ENCODE measurements around the gene SKI.
"Not testable (repeated sequence)": the region's sequence is repeated elsewhere in the genome, so short reads cannot be mapped to it uniquely, and the experiment has no call there.

Gene SKI

DNA sequence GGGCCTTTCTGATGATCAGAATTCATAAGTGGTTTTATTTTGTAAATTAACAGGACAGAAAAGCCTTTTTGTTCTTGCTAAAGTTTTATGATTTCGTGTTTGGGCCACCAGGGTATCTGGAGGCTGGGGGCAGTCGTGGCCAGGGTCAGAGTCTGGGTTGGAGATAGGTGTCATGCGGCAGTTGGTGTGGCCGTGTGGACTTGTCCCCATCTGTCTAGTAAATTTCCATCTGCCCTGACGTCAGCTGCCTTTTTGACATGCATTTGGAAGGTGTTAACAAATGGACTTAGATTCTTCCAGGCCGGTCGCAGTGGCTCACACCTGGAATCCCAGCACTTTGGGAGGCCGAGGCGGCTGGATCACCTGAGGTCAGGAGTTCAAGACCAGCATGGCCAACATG is 56.8 kb downstream of the SKI start:
- H3K27ac Mint-ChIP-seq: no peak overlapping the region
- no peak overlapping the region for H3K4me3 Mint-ChIP-seq
- no peaks in the 10 kb centered on the region for H3K9me3 Mint-ChIP-seq
- peaks cover 12% of the 10 kb centered on the region for H3K36me3 Mint-ChIP-seq (ENCODE audit: low read depth)
- H3K4me1 Mint-ChIP-seq (ENCODE audit: low read depth): peaks cover 20% of the 10 kb centered on the region
- H3K27me3 Mint-ChIP-seq (ENCODE audit: low read depth): no peaks in the 10 kb centered on the region

DNA sequence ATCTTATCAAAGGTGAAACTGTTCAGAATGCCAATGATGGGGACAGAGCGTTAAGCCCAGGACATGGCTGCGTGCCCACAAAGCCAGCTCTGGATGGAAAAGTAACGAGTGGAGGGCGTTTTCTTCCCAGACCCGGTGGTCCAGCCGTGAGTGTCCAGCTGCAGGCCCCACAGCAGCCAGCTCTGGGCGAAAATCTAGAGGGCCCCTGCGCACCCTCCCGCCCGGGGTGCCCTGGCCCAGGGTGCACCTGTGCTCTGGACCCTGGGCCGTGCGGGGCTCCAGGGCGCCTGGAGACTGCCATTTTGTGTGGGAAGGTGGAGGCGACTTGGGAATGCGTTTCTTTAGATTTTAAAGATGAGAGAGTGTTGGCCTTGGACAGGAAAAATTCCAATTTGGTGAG is 58.8 kb downstream of the SKI start:
- Mint-ChIP-seq H3K27ac (peak overlapping the region; percentile 41), H3K4me1 (ENCODE audit: low read depth) (peaks cover 36% of the 10 kb centered on the region), H3K27me3 (ENCODE audit: low read depth) (no peaks in the 10 kb centered on the region), H3K4me3 (no peak overlapping the region), H3K9me3 (no peaks in the 10 kb centered on the region), H3K36me3 (ENCODE audit: low read depth) (peaks cover 12% of the 10 kb centered on the region)

DNA sequence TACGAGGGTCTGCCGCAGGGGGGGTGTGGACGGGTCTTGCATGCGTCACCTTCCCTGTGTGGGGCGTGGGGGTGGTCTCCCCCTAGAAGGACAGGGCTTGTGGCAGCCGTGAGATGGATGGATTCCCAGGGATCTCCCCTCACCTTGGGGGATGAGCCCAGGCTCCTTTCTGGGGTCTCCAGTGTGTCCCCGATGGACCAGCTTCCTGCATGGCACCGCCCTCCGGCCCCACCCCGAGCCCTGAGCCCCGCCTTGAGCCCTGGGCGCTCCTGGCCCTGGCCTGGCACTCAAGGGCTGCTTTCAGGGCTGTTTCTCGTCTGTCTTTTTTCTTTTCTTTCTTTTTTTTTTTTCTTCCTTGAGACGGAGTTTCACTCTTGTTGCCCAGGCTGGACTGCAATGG is 59.5 kb downstream of the SKI start:
- no peak overlapping the region for H3K27ac Mint-ChIP-seq
- no peak overlapping the region for H3K4me3 Mint-ChIP-seq
- H3K9me3 Mint-ChIP-seq: no peaks in the 10 kb centered on the region
- H3K36me3 Mint-ChIP-seq (ENCODE audit: low read depth): peaks cover 12% of the 10 kb centered on the region
- H3K4me1 Mint-ChIP-seq (ENCODE audit: low read depth): peaks cover 36% of the 10 kb centered on the region
- H3K27me3 Mint-ChIP-seq (ENCODE audit: low read depth): no peaks in the 10 kb centered on the region

DNA sequence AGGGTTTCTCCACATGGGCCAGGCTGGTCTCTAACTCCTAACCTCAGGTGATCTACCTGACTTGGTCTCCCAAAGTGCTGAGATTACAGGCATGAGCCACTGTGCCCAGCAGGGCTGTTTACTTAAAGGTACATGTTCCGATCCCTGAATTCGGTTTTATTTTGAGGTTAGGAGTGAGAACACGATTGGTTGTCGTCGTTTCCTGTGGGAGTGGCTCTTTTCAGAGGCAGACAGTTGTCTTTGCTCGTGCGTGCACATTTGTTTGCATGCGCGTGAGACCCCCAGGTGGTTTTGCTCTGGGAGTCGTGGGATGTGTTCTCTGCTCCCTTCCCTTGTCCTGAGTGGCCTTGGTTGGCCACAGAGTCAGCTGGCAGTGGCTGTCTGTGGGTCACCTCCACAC is 60.2 kb downstream of the SKI start:
- Mint-ChIP-seq H3K27ac (peak overlapping the region; percentile 49), H3K27me3 (ENCODE audit: low read depth) (no peaks in the 10 kb centered on the region), H3K9me3 (no peaks in the 10 kb centered on the region), H3K36me3 (ENCODE audit: low read depth) (peaks cover 12% of the 10 kb centered on the region), H3K4me3 (no peak overlapping the region), H3K4me1 (ENCODE audit: low read depth) (peaks cover 37% of the 10 kb centered on the region)

DNA sequence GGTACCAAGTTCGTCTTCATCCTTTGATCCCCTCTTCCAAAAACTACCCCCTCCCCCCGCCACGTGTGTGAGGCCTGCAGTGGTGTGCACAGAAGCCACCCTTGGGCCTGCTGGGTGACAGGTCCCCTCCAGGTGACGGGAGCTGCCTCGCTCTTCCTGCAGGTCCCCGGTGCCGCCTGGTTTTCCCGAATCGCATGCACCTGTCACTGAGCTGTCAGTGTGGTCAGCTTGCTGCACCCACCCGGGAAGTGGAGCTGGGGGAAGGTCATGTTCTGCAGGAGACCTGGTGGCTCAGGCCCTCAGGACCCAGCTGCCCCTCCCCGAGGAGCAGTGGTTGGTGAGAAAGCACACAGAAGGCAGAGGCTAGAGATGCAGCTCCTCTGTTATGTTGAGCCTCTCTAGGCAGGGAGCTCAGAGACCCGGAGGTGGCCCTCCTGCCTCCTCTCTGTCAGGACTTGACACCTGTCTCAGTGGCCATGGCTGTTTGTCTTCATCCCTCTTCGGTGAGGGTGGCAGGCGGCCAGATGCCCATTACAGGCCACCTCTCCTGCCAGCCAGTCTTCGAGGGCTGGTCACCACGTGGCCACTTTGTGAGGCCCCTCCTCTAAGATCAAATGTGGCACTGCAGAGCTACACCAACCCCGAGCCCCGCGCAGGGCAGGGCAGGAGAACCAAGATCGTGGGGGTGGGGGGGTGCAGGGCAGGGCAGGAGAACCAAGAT is 60.9 kb downstream of the SKI start:
- H3K27ac Mint-ChIP-seq: no peak overlapping the region
- no peak overlapping the region for H3K4me3 Mint-ChIP-seq
- no peaks in the 10 kb centered on the region for H3K9me3 Mint-ChIP-seq
- H3K4me1 Mint-ChIP-seq (ENCODE audit: low read depth): peaks cover 39% of the 10 kb centered on the region
- peaks cover 14% of the 10 kb centered on the region for H3K36me3 Mint-ChIP-seq (ENCODE audit: low read depth)
- H3K27me3 Mint-ChIP-seq (ENCODE audit: low read depth): no peaks in the 10 kb centered on the region

DNA sequence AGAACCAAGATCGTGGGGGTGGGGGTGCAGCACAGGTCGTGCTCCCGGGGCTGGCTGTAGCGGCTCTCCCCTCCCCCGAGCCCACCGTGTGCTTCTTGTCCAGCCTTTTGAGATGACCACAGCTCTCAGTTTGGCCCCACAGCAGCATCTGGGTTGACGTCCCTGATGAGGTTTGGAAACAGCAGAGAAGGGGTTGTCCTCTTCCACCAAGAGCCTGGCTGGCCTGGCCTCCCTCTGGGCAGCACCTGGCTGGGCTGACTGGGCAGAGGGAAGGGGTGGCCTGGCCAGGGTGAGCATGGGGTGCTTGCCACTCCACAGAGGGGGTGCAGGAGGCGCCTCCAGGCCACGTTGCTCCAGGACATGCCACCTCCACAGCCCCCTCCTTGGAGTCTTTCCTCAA is 61.5 kb downstream of the SKI start:
- Mint-ChIP-seq H3K27me3 (ENCODE audit: low read depth) (no peaks in the 10 kb centered on the region), H3K4me1 (ENCODE audit: low read depth) (peaks cover 40% of the 10 kb centered on the region), H3K4me3 (peak overlapping the region; percentile 78), H3K9me3 (no peaks in the 10 kb centered on the region), H3K36me3 (ENCODE audit: low read depth) (peaks cover 14% of the 10 kb centered on the region), H3K27ac (peak overlapping the region; percentile 95)

DNA sequence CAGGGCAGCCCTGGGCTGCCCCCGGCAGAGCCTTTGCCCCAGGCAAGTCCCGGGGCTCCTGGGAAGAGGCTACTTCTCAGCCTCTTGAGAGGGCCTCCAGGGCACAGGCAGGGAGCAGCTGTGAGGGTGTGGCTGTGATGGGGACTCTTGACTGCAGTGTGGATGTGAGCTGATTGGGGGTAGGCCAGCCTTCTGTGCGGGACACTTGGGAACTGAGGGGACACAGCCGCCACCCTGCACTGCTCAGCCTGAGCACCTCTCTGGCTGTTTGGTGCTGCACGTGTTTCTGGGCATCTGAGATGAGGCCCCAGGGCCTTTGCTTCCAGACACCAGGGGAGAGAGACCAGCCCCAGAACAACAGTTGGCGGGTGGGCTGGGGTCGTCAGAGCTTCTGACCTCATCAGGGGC is 62.1 kb downstream of the SKI start:
- peaks cover 14% of the 10 kb centered on the region for H3K36me3 Mint-ChIP-seq (ENCODE audit: low read depth)
- H3K27ac Mint-ChIP-seq: peak overlapping the region; percentile 95
- H3K4me1 Mint-ChIP-seq (ENCODE audit: low read depth): peaks cover 40% of the 10 kb centered on the region

DNA sequence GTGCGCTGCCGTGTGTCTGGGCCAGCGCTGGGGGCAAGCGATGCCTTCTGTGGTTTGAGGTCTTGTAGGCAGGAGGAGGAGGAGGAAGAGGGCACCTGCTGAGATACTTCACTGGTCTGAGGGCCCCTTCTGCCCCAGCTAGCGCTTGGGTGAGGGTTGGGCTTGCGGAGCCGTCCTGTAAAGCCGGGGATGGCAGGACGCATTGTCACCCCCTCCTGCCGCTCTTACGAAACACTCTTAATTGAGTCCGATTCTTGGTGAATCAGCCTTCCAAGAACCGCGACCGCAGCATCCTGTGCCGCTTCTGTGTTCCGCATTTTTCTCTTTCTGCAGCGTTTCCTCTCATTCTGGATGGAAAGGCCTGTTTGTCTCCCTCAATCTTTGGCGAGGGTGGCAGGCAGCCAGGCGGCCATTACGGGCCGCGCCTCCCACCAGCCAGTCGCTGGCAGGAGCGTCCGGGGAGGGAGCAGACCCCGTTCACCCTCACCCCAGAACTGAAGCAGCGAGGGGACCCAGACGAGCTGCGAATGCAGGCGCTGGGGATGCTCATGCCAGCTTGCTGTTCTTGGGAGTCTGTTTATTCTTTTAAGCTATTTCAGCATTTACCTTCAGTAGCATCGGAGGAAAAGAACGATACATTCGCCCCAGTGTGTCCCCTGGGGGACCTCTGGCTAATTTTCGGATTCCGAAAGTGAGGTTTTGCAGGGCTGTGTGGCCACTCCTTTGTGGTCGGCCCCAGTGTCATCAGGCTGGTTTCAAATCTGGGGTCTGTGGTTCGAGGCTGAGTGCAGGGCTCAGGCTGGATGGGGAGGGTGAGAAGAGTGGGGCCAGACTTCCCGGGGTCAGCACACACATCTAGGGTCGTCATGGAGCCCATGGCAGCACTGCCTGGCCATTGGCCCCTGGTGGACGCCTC is 62.7 kb downstream of the SKI start:
- H3K4me1 Mint-ChIP-seq (ENCODE audit: low read depth): peaks cover 47% of the 10 kb centered on the region

More for the DNA sequence above, 62.1 kb downstream of the SKI start:
- peak overlapping the region; percentile 78 for H3K4me3 Mint-ChIP-seq
- no peaks in the 10 kb centered on the region for H3K27me3 Mint-ChIP-seq (ENCODE audit: low read depth)
- no peaks in the 10 kb centered on the region for H3K9me3 Mint-ChIP-seq

DNA sequence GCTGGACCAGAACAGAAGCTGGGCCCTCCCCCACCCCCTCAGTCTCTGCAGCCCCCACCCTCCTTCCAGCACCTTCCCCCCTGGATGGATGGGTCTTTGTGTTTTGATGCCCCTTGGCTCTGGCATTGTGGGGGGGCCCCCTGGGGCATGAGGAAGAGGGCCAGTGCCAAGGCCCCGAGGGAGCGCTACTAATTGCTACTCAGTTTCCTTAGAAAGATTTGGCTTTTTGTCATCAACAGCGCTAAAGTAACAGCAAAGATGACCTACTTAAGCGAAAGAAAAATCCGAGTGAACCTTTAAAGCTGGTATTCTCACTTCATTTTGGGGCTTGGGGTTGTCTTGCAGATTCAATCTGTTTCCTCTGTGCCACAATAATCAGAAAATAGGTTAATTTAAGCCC is 63.5 kb downstream of the SKI start:
- peak overlapping the region; percentile 95 for H3K27ac Mint-ChIP-seq
- peaks cover 47% of the 10 kb centered on the region for H3K4me1 Mint-ChIP-seq (ENCODE audit: low read depth)
- H3K36me3 Mint-ChIP-seq (ENCODE audit: low read depth): peaks cover 14% of the 10 kb centered on the region
- H3K27me3 Mint-ChIP-seq (ENCODE audit: low read depth): no peaks in the 10 kb centered on the region
- no peak overlapping the region for H3K4me3 Mint-ChIP-seq
- H3K9me3 Mint-ChIP-seq: no peaks in the 10 kb centered on the region

More for the DNA sequence above, 62.7 kb downstream of the SKI start:
- Mint-ChIP-seq H3K27ac (peak overlapping the region; percentile 95), H3K36me3 (ENCODE audit: low read depth) (peaks cover 14% of the 10 kb centered on the region), H3K9me3 (no peaks in the 10 kb centered on the region), H3K4me3 (peak overlapping the region; percentile 78), H3K27me3 (ENCODE audit: low read depth) (no peaks in the 10 kb centered on the region)

DNA sequence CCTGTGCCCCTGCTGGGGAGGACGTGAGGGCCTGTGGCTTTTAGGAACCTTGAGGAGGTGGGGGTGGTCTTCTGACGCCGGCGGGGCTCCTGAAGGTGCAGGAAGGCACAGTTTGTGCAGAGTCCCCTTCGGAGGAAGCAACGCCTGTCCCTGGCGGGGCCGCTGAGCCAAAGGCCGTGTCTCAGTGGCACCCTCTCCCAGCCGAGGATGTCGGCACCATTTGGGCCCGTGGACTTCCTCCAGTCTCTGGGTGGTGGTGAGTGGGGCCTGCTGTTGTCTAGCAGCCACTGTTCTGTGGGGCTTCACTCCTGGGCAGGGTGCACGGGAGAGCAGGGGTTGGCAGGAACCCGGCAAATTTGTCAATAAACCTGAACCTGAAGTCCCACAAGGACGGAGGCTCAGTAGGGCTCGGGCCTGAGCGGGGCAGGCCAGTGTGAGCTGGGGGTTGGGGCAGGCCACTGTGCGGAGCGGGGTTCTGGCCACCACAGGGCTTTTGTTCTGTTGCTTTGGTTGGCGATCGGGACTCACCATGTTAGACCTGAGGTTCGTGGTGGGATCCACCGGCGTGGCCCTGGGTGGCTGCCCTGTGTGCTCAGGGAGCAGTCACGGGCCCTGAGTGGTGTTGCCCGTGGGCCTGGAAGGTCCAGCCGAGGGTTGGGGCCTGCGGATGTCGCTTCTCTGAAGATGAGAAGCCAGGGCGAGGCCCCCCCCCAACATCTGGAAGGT is 64.8 kb downstream of the SKI start:
- H3K4me3 Mint-ChIP-seq: no peak overlapping the region
- H3K27ac Mint-ChIP-seq: no peak overlapping the region
- peaks cover 17% of the 10 kb centered on the region for H3K36me3 Mint-ChIP-seq (ENCODE audit: low read depth)

DNA sequence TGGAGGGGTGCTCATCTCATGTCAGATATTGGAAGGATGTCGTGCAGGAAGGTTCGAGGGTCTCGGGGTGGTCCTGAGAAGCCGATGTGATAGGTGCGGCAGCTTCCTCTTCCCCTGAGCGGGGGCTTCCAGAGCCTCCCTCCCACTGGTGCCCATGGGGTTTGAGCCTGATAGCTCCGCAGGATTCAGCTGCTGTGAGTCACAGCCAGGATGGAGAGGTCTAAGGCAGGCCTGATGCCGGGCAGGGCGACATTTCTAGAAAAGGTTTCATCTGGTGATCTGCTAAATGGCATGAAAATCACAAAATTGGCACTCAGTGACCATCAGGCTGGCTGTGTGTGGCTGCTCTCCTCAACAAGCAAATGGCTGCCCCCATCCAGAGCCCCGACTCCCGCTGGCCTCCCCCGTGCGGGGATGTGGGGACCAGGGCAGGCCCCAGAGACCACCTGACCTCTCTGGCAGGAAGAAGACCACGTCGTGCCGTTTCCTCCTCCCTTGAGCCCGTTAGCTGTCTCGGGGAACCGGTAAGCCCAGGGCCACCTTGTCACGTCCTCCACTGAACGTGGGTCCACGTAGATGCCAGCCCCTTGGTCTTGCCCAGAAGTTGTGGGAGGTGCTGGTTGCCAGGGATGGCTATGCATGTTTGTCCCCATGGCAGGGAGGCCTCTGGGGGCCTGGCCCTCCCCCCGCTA is 66.1 kb downstream of the SKI start:
- Mint-ChIP-seq H3K27ac (peak overlapping the region; percentile 18), H3K36me3 (ENCODE audit: low read depth) (peaks cover 8% of the 10 kb centered on the region), H3K9me3 (no peaks in the 10 kb centered on the region), H3K4me3 (no peak overlapping the region), H3K27me3 (ENCODE audit: low read depth) (no peaks in the 10 kb centered on the region), H3K4me1 (ENCODE audit: low read depth) (peaks cover 42% of the 10 kb centered on the region)

More for the DNA sequence above, 64.8 kb downstream of the SKI start:
- no peaks in the 10 kb centered on the region for H3K9me3 Mint-ChIP-seq
- H3K4me1 Mint-ChIP-seq (ENCODE audit: low read depth): peaks cover 45% of the 10 kb centered on the region
- no peaks in the 10 kb centered on the region for H3K27me3 Mint-ChIP-seq (ENCODE audit: low read depth)

DNA sequence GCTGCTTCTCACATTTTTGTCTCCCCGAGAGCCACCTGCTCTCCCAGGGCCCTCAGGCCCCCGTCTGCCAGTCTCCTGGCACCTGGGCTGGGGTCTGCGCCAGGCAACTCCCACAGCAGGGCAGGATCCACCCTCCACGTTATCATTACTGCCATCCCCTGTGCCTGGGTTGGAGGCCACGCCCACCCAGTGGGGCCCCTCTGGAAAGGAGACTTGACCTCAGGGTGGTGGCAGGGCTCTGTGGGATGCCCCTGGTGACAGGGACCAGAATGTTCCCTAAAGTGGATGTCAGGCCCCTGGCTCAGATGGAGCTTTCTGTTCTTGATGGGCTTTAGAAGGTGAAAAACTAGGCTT is 66.6 kb downstream of the SKI start:
- peaks cover 8% of the 10 kb centered on the region for H3K36me3 Mint-ChIP-seq (ENCODE audit: low read depth)

DNA sequence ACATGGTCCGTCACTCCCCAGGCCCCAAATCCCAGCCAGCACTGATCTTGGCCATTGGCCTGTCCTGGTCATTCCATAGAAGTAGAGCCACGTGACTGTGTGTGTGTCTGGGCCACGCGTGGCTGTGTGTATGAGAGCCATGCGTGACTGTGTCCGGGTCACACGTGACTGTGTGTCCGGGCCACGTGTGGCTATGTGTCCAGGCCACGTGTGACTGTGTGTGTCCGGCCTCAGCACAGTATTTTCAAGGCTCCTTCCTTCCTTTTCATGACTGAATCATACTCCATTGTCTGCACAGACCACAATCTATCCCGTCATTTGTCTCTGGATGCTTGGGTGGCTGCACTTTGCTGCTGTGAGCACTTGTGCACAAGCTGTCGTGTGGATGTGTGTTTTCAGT is 67.4 kb downstream of the SKI start:
- Mint-ChIP-seq H3K27ac (peak overlapping the region; percentile 36), H3K9me3 (no peaks in the 10 kb centered on the region), H3K4me3 (no peak overlapping the region), H3K4me1 (ENCODE audit: low read depth) (peaks cover 43% of the 10 kb centered on the region), H3K36me3 (ENCODE audit: low read depth) (peaks cover 8% of the 10 kb centered on the region), H3K27me3 (ENCODE audit: low read depth) (no peaks in the 10 kb centered on the region)

More for the DNA sequence above, 66.6 kb downstream of the SKI start:
- Mint-ChIP-seq H3K27ac (no peak overlapping the region), H3K4me1 (ENCODE audit: low read depth) (peaks cover 46% of the 10 kb centered on the region), H3K9me3 (no peaks in the 10 kb centered on the region), H3K4me3 (no peak overlapping the region), H3K27me3 (ENCODE audit: low read depth) (no peaks in the 10 kb centered on the region)

DNA sequence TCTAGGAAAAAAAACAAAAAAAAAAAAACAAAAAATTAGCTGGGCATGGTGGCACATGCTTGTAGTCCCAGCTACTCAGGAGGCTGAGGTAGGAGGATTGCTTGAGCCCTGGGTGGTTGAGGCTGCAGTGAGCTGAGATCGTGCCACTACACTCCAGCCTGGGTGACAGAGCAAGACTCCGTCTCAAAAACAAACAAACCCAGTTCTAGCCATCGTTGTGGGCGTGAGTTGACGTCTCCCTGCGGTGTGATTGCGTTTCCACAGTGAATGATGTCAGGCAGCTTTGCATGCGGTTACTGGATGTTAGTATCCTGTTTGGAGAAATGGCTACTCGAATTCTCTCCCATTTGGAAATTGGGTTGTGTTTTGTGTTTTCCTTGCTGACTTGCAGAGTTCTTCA is 68.1 kb downstream of the SKI start:
- Mint-ChIP-seq H3K4me3 (peak overlapping the region; percentile 10), H3K27ac (peak overlapping the region; percentile 55), H3K4me1 (ENCODE audit: low read depth) (peaks cover 41% of the 10 kb centered on the region)
- not testable (repeated sequence) for H3K36me3 Mint-ChIP-seq (ENCODE audit: low read depth); H3K27me3 Mint-ChIP-seq (ENCODE audit: low read depth); H3K9me3 Mint-ChIP-seq

Data from T-helper 1 cell treated with Interleukin-12 subunit alpha and Interleukin-12 subunit beta and Interleukin-4 antibody, amounts not matched to agents 30 μg/mL and 1 μg/mL, for 36 hours (primary cell).